GM18502 (cell line): ENCODE measurements around the gene PASD1.
"Not testable (repeated sequence)": the region's sequence is repeated elsewhere in the genome, so short reads cannot be mapped to it uniquely, and the experiment has no call there.

Source experiments
- ATAC-seq: cut with Tn5 transposase; IDR thresholded peaks from one replicate; pipeline ENCODE4 v1.9.1; 2021; ENCODE audit warnings: mild to moderate bottlenecking; ENCODE audit not compliant: unreplicated experiment, poor library complexity

The PASD1 gene

GRCh38 chrX:151609222-151609621 lies 45.7 kb downstream of the PASD1 start:
- ATAC-seq: no peak

GRCh38 chrX:151621422-151621821 lies 57.9 kb downstream of the PASD1 start:
- no peak for ATAC-seq

GRCh38 chrX:151624677-151625076 lies 61.2 kb downstream of the PASD1 start:
- no peak for ATAC-seq

GRCh38 chrX:151631822-151632221 lies 68.3 kb downstream of the PASD1 start:
- ATAC-seq: no peak

GRCh38 chrX:151633157-151633556 lies 69.7 kb downstream of the PASD1 start:
- no peak for ATAC-seq

GRCh38 chrX:151634937-151635336 lies 71.5 kb downstream of the PASD1 start:
- no peak for ATAC-seq

GRCh38 chrX:151641564-151641963 lies 78.1 kb downstream of the PASD1 start:
- ATAC-seq: no peak

GRCh38 chrX:151675121-151675746 lies 111.8 kb downstream of the PASD1 start:
- ATAC-seq: no peak

- ATAC-seq: no peak
Observed at GRCh38 chrX:151676196-151676595, 112.7 kb downstream of the PASD1 start.

- no peak for ATAC-seq
Observed at GRCh38 chrX:151679798-151680402, 116.4 kb downstream of the PASD1 start.

- ATAC-seq: peak; percentile 96
Observed at GRCh38 chrX:151680805-151681204, 117.3 kb downstream of the PASD1 start.

GRCh38 chrX:151687635-151688034 lies 124.2 kb downstream of the PASD1 start:
- no peak for ATAC-seq

GRCh38 chrX:151688695-151689094 lies 125.2 kb downstream of the PASD1 start:
- no peak for ATAC-seq

- ATAC-seq: no peak
Observed at GRCh38 chrX:151692825-151693224, 129.3 kb downstream of the PASD1 start.

GRCh38 chrX:151694121-151694520 lies 130.6 kb downstream of the PASD1 start:
- no peak for ATAC-seq

- no peak for ATAC-seq
Observed at GRCh38 chrX:151694661-151695582, 131.4 kb downstream of the PASD1 start, which contains the start of gene PRRG3. PRRG3 (plus strand) TSS chrX:151695458; CDS start chrX:151698815, 3,357 bp downstream.

- ATAC-seq: no peak
Observed at GRCh38 chrX:151695583-151696340, 132.3 kb downstream of the PASD1 start.

- ATAC-seq: not testable (repeated sequence)
Observed at GRCh38 chrX:151697082-151697481, 133.6 kb downstream of the PASD1 start.

GRCh38 chrX:151697522-151697921 lies 134.0 kb downstream of the PASD1 start:
- no peak for ATAC-seq

- no peak for ATAC-seq
Observed at GRCh38 chrX:151698485-151698884, 135.0 kb downstream of the PASD1 start.
